DND-41 (cell line): ENCODE measurements around the gene CLEC17A.

Source experiments
- ATAC-seq: fragments of 200-7000 bp; cut with Tn5 transposase; 3 replicates; pipeline ENCODE4 v1.9.1; 2021; ENCODE audit warnings: low read depth; ENCODE audit not compliant: insufficient read depth
- DNase-seq: peaks from one replicate; pipeline ENCODE4 v3.0.0-alpha.2; 2020
- H2AFZ ChIP-seq: 2 replicates; pipeline ENCODE4 v1.6.0; 2012; ENCODE audit warnings: low read depth, low read length
- H3K27ac ChIP-seq: 2 replicates; pipeline ENCODE4 v1.5.1; 2012; ENCODE audit warnings: low read length, inconsistent platforms
- H3K27me3 ChIP-seq: fragments of 200-600 bp; sonication (generic); 2 replicates; pipeline ENCODE4 v1.6.0; 2012; ENCODE audit warnings: low read length, mild to moderate bottlenecking, inconsistent platforms; ENCODE audit not compliant: insufficient read depth, poor library complexity
- H3K36me3 ChIP-seq: 2 replicates; pipeline ENCODE4 v1.5.1; 2012; ENCODE audit warnings: low read length, inconsistent platforms; ENCODE audit not compliant: insufficient read depth
- H3K4me1 ChIP-seq: 2 replicates; pipeline ENCODE4 v1.5.1; 2012; ENCODE audit warnings: mild to moderate bottlenecking, low read length; ENCODE audit not compliant: insufficient read depth
- H3K4me2 ChIP-seq: 2 replicates; pipeline ENCODE4 v1.6.0; 2012; ENCODE audit warnings: mild to moderate bottlenecking, moderate library complexity, low read length, inconsistent platforms; ENCODE audit not compliant: insufficient read depth
- H3K4me3 ChIP-seq, 2 experiments: fragments of 200-600 bp in 1 of 2; shearing (Covaris generic) in 1 of 2; 2 replicates each; pipeline ENCODE4 v1.5.1; 2012 to 2016; ENCODE audit warnings: inconsistent platforms in 2 of 2, low read length in 2 of 2, mild to moderate bottlenecking in 2 of 2, low read depth in 1 of 2, moderate library complexity in 1 of 2
- H3K79me2 ChIP-seq: 2 replicates; pipeline ENCODE4 v1.6.0; 2012; ENCODE audit warnings: low read length, inconsistent platforms; ENCODE audit not compliant: insufficient read depth
- H3K9ac ChIP-seq: 2 replicates; pipeline ENCODE4 v1.6.0; 2012; ENCODE audit warnings: low read depth, mild to moderate bottlenecking, inconsistent platforms, low read length, moderate library complexity
- H3K9me3 ChIP-seq: 2 replicates; pipeline ENCODE4 v1.5.1; 2012; ENCODE audit warnings: low read length, moderate library complexity, mild to moderate bottlenecking, inconsistent platforms; ENCODE audit not compliant: insufficient read depth, severe bottlenecking
- H4K20me1 ChIP-seq: 2 replicates; pipeline ENCODE4 v1.6.0; 2012; ENCODE audit warnings: low read length; ENCODE audit not compliant: insufficient read depth
- EZH2 ChIP-seq: IDR thresholded peaks from 3 replicates; pipeline ENCODE4 v1.6.1; 2012; ENCODE audit warnings: borderline replicate concordance, low read depth, mild to moderate bottlenecking, moderate library complexity, low read length, inconsistent platforms; ENCODE audit not compliant: severe bottlenecking
- TF ChIP-seq, protein P1 (sequence below): IDR thresholded peaks from 2 replicates; pipeline ENCODE4 v1.5.1; 2012; ENCODE audit warnings: borderline replicate concordance, low read length, moderate library complexity, mild to moderate bottlenecking; ENCODE audit not compliant: poor library complexity, severe bottlenecking; ENCODE audit errors: extremely low read depth

Gene CLEC17A

DNA sequence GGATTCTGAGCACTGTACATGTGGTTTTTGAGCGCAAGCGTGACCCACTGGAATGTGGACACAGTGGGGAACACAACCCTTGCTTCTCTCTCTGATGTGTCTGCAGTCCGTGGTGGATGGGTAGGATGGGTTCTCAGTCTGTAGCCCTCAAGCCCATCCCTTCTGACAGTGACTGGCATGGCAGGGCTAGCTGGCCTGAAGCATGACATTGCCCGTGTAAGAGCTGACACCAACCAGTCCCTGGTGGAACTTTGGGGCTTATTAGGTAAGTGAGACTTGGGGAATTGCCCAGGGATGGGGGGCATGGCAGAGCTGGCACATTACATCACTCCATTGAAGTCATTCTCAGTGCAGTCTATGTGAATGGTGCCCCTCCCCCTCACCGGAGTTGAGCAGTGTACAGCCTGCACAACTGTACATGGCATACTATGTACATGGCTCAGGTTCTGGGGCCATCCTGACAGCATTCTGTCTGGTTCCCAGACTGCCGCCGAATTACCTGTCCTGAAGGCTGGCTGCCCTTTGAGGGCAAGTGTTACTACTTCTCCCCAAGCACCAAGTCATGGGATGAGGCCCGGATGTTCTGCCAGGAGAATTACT lies 16.8 kb downstream of the CLEC17A start:
- no peaks in the 10 kb centered on the region for H3K27me3 ChIP-seq
- H3K27ac ChIP-seq, result no peak overlapping the region
- no peaks in the 10 kb centered on the region for H4K20me1 ChIP-seq
- TF ChIP-seq EZH2, result no peak
- TF ChIP-seq, protein P1, sequence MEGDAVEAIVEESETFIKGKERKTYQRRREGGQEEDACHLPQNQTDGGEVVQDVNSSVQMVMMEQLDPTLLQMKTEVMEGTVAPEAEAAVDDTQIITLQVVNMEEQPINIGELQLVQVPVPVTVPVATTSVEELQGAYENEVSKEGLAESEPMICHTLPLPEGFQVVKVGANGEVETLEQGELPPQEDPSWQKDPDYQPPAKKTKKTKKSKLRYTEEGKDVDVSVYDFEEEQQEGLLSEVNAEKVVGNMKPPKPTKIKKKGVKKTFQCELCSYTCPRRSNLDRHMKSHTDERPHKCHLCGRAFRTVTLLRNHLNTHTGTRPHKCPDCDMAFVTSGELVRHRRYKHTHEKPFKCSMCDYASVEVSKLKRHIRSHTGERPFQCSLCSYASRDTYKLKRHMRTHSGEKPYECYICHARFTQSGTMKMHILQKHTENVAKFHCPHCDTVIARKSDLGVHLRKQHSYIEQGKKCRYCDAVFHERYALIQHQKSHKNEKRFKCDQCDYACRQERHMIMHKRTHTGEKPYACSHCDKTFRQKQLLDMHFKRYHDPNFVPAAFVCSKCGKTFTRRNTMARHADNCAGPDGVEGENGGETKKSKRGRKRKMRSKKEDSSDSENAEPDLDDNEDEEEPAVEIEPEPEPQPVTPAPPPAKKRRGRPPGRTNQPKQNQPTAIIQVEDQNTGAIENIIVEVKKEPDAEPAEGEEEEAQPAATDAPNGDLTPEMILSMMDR, result no peak
- H3K79me2 ChIP-seq, result no peaks in the 10 kb centered on the region
- peaks cover 5% of the 10 kb centered on the region for H3K9me3 ChIP-seq
- DNase-seq (no peak), ATAC-seq (no peak)
- H3K4me2 ChIP-seq, result no peak overlapping the region
- no peaks in the 10 kb centered on the region for H3K36me3 ChIP-seq
- no peaks in the 10 kb centered on the region for H3K4me1 ChIP-seq
- H3K9ac ChIP-seq, result no peak overlapping the region
- H3K4me3 ChIP-seq, result no peak overlapping the region
- H2AFZ ChIP-seq, result no peak overlapping the region

DNA sequence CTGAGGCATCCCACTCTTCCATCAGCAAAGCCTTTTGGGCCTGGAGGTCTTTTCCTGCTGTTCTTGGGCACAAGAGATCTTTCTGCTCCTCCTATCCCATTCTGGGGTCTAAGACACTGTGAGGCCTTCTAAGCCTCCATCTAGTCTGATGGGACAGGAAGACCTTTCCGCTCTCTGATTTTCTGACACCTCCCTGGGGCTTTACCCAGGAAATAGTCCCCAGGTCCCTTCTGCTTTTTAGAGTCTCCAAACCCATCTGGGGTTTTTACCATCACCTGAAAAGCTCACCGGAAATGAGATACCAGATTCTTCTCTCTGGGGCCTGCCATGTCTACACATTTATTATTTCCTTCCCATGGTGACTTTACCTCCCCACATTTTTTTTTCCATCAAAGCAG lies 21.1 kb downstream of the CLEC17A start:
- Histone ChIP-seq H3K9me3 (no peaks in the 10 kb centered on the region), H3K27ac (no peak overlapping the region), H3K4me1 (no peaks in the 10 kb centered on the region), H3K4me2 (no peak overlapping the region), H3K79me2 (no peaks in the 10 kb centered on the region), H3K36me3 (no peaks in the 10 kb centered on the region), H3K27me3 (no peaks in the 10 kb centered on the region), H2AFZ (no peak overlapping the region), H3K9ac (no peak overlapping the region), H3K4me3 (no peak overlapping the region), H4K20me1 (no peaks in the 10 kb centered on the region)
- ATAC-seq, result no peak
- TF ChIP-seq EZH2, result no peak
- TF ChIP-seq, protein P1, result no peak
- no peak for DNase-seq

DNA sequence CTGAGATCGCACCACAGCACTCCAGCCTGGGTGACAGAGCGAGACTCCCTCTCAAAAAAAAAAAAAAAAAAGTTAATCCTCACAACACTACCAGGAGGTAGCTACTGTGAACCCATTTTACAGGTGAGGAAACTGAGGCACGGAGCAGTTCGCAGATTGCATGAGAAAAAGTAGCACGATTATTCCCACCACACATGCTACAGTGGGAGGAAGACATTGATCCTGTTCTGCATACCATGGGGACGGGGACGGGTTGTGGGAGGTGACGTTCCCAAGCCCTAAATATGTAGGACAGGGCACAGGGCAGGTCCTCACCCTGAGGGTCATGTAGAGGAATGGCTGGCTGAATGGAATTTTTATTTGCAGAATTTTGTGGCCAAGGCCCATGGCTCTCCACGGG lies 23.7 kb downstream of the CLEC17A start:
- no peak for ATAC-seq
- no peak overlapping the region for H3K4me2 ChIP-seq

More for the DNA sequence above, 23.7 kb downstream of the CLEC17A start:
- Histone ChIP-seq H4K20me1 (no peaks in the 10 kb centered on the region), H3K4me3 (no peak overlapping the region), H3K4me1 (no peaks in the 10 kb centered on the region), H2AFZ (no peak overlapping the region), H3K9ac (no peak overlapping the region), H3K79me2 (no peaks in the 10 kb centered on the region), H3K27me3 (no peaks in the 10 kb centered on the region), H3K27ac (no peak overlapping the region), H3K9me3 (no peaks in the 10 kb centered on the region), H3K36me3 (no peaks in the 10 kb centered on the region)
- no peak for TF ChIP-seq EZH2
- TF ChIP-seq, protein P1, result no peak
- no peak for DNase-seq
